Liver (tissue), 9 donors: Measurements from ENCODE around the gene FAM83C. TPM values are rescaled to one million over a fixed set of nuclear protein-coding genes. Genes with fewer than 3 reads are reported as not detected.

ENCODE experiments used
- DNase-seq: peaks from one replicate; pipeline ENCODE4 v3.0.0-alpha.2; 2017; ENCODE audit warnings: low spot score
- H3K27ac ChIP-seq, 2 donors: one replicate each; pipeline ENCODE4 v1.7.0; 2013; ENCODE audit warnings: inconsistent platforms in 2 of 2, low read length in 2 of 2, control low read depth in 1 of 2, low read depth in 1 of 2, mild to moderate bottlenecking in 1 of 2
- H3K27me3 ChIP-seq, 4 donors: one replicate each; pipeline versions ENCODE4 v1.6.1 to v1.7.0; 2013; ENCODE audit warnings: low read length in 3 of 4, inconsistent platforms in 1 of 4, mild to moderate bottlenecking in 1 of 4, moderate library complexity in 1 of 4; ENCODE audit not compliant: control insufficient read depth in 4 of 4, insufficient read depth in 4 of 4
- H3K36me3 ChIP-seq, 4 donors: one replicate each; pipeline versions ENCODE4 v1.6.1 to v1.7.0; 2013; ENCODE audit warnings: low read length in 3 of 4, mild to moderate bottlenecking in 3 of 4, low read depth in 1 of 4, moderate library complexity in 1 of 4; ENCODE audit not compliant: control insufficient read depth in 4 of 4, insufficient read depth in 3 of 4
- H3K4me1 ChIP-seq, 4 donors: one replicate each; pipeline versions ENCODE4 v1.6.1 to v1.7.0; 2013; ENCODE audit warnings: low read length in 3 of 4, mild to moderate bottlenecking in 3 of 4, moderate library complexity in 1 of 4; ENCODE audit not compliant: control insufficient read depth in 4 of 4, insufficient read depth in 4 of 4
- H3K4me3 ChIP-seq, 3 donors: one replicate each; pipeline versions ENCODE4 v1.6.1 to v1.7.0; 2013; ENCODE audit warnings: low read length in 3 of 3, control low read depth in 1 of 3, low read depth in 1 of 3, mild to moderate bottlenecking in 1 of 3
- H3K9ac ChIP-seq, 2 donors: one replicate each; pipeline ENCODE4 v1.7.0; 2013; ENCODE audit warnings: low read length in 2 of 2, mild to moderate bottlenecking in 2 of 2, moderate library complexity in 2 of 2, control low read depth in 1 of 2, low read depth in 1 of 2
- H3K9me3 ChIP-seq, 4 donors: one replicate each; pipeline versions ENCODE4 v1.6.1 to v1.7.0; 2013; ENCODE audit warnings: low read length in 3 of 4; ENCODE audit not compliant: control insufficient read depth in 4 of 4
- EGR1 ChIP-seq, 2 donors: IDR thresholded peaks; 2 replicates each; pipeline ENCODE4 v1.6.1; 2016 to 2018; ENCODE audit warnings: antibody characterized with exemption in 2 of 2, low read depth in 2 of 2
- FOXA1 ChIP-seq: IDR thresholded peaks from 2 replicates; pipeline ENCODE4 v1.6.1; 2016; ENCODE audit warnings: antibody characterized with exemption
- FOXA2 ChIP-seq: IDR thresholded peaks from 2 replicates; pipeline ENCODE4 v1.6.1; 2016; ENCODE audit warnings: antibody characterized with exemption
- GABPA ChIP-seq, 2 donors: IDR thresholded peaks in 1 of 2; conservative IDR thresholded peaks in 1 of 2; 2 replicates each; pipeline ENCODE4 v1.6.1; 2016; ENCODE audit warnings: antibody characterized with exemption in 2 of 2, mild to moderate bottlenecking in 1 of 2, moderate library complexity in 1 of 2
- HNF4A ChIP-seq, 2 donors: conservative IDR thresholded peaks; 2 replicates each; pipeline ENCODE4 v1.6.1; 2016; ENCODE audit warnings: antibody characterized with exemption in 2 of 2, mild to moderate bottlenecking in 2 of 2
- HNF4G ChIP-seq: IDR thresholded peaks from 2 replicates; pipeline ENCODE4 v1.6.1; 2016; ENCODE audit warnings: antibody characterized with exemption
- JUND ChIP-seq, 2 donors: IDR thresholded peaks; 2 replicates each; pipeline ENCODE4 v1.6.1; 2016; ENCODE audit warnings: antibody characterized with exemption in 2 of 2
- RAD21 ChIP-seq, 2 donors: IDR thresholded peaks; 2 replicates each; pipeline ENCODE4 v1.6.1; 2016; ENCODE audit warnings: antibody characterized with exemption in 2 of 2, mild to moderate bottlenecking in 2 of 2
- RXRA ChIP-seq, 2 donors: IDR thresholded peaks; 2 replicates each; pipeline ENCODE4 v1.6.1; 2017 to 2018; ENCODE audit warnings: antibody characterized with exemption in 2 of 2, mild to moderate bottlenecking in 1 of 2
- SP1 ChIP-seq: IDR thresholded peaks from 2 replicates; pipeline ENCODE4 v1.6.1; 2018; ENCODE audit warnings: antibody characterized with exemption, mild to moderate bottlenecking
- TAF1 ChIP-seq: conservative IDR thresholded peaks from 2 replicates; pipeline ENCODE4 v1.6.1; 2016; ENCODE audit warnings: antibody characterized with exemption, mild to moderate bottlenecking
- YY1 ChIP-seq: IDR thresholded peaks from 2 replicates; pipeline ENCODE4 v1.6.1; 2016; ENCODE audit warnings: antibody characterized with exemption, mild to moderate bottlenecking
- WGBS: extraction: QIAGEN DNeasy Blood & Tissue Kit; methylation state at CpG from one replicate; pipeline ENCODE4 v1.1.7; 2013; 5-methylcytosine and 5-hydroxymethylcytosine counted together
- polyA plus RNA-seq, 2 donors: library from polyadenylated mRNA; stranded (reverse) in 1 of 2; unstranded in 1 of 2; fragments of 200-250 nt in 1 of 2; fragments of >200 nt in 1 of 2; fragmentation: Nextera tagmentation in 1 of 2; extraction: Ambion mirVana in 1 of 2; gene quantifications; one replicate each; pipeline versions ENCODE4 v1.2.1 to v1.2.3, GENCODE V29; 2013 to 2015
- total RNA-seq, 2 donors: library from RNA; depleted of rRNA; stranded (reverse); fragments of >200 nt; gene quantifications; one replicate each; pipeline ENCODE4 v1.2.3, GENCODE V29; 2014
- TF ChIP-seq, protein P1 (sequence below): fragments of 150-350 bp; IDR thresholded peaks from 2 replicates; pipeline ENCODE4 v1.5.1; 2017; ENCODE audit warnings: improper control_type of control experiment, low read depth, low read length; ENCODE audit not compliant: missing input control
- TF ChIP-seq, protein P2 (sequence below): IDR thresholded peaks from 2 replicates; pipeline ENCODE4 v1.6.1; 2016; ENCODE audit warnings: antibody characterized with exemption
- TF ChIP-seq, protein P3 (sequence below): IDR thresholded peaks from 2 replicates; pipeline ENCODE4 v1.6.1; 2016; ENCODE audit warnings: antibody characterized with exemption
- TF ChIP-seq, protein P4 (sequence below): IDR thresholded peaks from 2 replicates; pipeline ENCODE4 v1.6.1; 2016; ENCODE audit warnings: antibody characterized with exemption
- TF ChIP-seq, protein P5 (sequence below): IDR thresholded peaks from 2 replicates; pipeline ENCODE4 v1.6.1; 2016; ENCODE audit warnings: antibody characterized with exemption, mild to moderate bottlenecking
- donor health status: healthy.
- donor health status: healthy.
- donor health status: healthy.
- donor health status: healthy.
- donor health status: healthy.

FAM83C gene
- total and polyA plus RNA-seq, 4 donors, result 0.05 TPM; not detected in 3

DNA sequence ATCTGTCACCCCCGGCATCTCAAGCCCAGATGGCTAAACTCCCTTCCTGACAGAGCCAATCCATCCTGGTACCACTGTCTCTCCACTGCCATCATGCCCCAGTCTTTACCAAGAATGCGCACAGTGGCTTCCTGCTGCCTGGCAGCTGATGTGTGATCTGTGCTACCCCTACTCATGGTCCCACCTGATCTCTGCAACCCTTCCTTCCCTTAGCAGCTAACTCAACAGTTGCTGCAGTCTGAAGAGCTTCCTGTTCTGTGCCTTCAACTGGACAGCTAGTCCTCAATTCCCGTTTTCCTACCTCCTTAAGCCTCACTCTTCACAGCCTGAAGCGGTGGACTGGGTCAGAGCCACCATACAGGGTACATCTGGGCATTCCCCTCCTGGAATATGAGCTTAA is 7.6 kb upstream of the FAM83C start (continued):
- TF ChIP-seq, protein P1, sequence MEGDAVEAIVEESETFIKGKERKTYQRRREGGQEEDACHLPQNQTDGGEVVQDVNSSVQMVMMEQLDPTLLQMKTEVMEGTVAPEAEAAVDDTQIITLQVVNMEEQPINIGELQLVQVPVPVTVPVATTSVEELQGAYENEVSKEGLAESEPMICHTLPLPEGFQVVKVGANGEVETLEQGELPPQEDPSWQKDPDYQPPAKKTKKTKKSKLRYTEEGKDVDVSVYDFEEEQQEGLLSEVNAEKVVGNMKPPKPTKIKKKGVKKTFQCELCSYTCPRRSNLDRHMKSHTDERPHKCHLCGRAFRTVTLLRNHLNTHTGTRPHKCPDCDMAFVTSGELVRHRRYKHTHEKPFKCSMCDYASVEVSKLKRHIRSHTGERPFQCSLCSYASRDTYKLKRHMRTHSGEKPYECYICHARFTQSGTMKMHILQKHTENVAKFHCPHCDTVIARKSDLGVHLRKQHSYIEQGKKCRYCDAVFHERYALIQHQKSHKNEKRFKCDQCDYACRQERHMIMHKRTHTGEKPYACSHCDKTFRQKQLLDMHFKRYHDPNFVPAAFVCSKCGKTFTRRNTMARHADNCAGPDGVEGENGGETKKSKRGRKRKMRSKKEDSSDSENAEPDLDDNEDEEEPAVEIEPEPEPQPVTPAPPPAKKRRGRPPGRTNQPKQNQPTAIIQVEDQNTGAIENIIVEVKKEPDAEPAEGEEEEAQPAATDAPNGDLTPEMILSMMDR, result no peak
- no peak for TF ChIP-seq HNF4G
- TF ChIP-seq SP1, result no peak

DNA sequence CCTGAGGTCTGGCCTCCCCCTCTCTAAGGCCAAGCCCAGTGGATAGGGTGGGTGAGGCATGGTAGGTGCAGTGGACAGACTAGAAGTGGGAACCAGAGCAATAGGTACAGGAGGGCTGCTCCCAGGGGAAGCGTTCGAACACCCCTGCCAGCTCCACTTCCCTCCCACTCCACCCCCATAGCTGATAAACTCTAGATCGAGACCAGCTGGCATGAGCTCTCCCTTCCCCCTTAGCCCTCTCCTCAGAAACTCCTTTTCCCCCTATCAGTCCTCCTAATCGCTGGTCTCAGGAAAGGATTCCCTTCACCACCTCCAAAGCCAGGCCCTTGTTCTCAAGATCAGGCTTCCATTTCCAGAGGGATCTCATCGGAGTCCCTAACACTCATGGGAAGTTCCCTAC is 6.0 kb upstream of the FAM83C start:
- no peaks in the 10 kb centered on the region for H3K27me3 ChIP-seq
- no peak overlapping the region for H3K4me3 ChIP-seq
- H3K27ac ChIP-seq, result no peak overlapping the region
- WGBS, result 79% methylated on average over 5 of the region's 5 CpGs
- H3K4me1 ChIP-seq, result no peaks in the 10 kb centered on the region
- no peak for TF ChIP-seq SP1
- no peak for TF ChIP-seq GABPA (IDR thresholded peaks at IDR 0.05 in 1 of 2, conservative IDR thresholded peaks at IDR 0.05 in 1 of 2)
- no peak for TF ChIP-seq YY1
- no peak for TF ChIP-seq RAD21 (IDR thresholded peaks at IDR 0.05)
- no peak for TF ChIP-seq HNF4A (conservative IDR thresholded peaks at IDR 0.05)
- TF ChIP-seq TAF1, result no peak
- no peak for TF ChIP-seq JUND (IDR thresholded peaks at IDR 0.05)
- TF ChIP-seq, protein P2, sequence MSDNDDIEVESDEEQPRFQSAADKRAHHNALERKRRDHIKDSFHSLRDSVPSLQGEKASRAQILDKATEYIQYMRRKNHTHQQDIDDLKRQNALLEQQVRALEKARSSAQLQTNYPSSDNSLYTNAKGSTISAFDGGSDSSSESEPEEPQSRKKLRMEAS, result no peak
- no peak for TF ChIP-seq RXRA (IDR thresholded peaks at IDR 0.05)
- no peaks in the 10 kb centered on the region for H3K9me3 ChIP-seq
- H3K36me3 ChIP-seq, result no peaks in the 10 kb centered on the region
- no peak overlapping the region for H3K9ac ChIP-seq
- no peak for DNase-seq

DNA sequence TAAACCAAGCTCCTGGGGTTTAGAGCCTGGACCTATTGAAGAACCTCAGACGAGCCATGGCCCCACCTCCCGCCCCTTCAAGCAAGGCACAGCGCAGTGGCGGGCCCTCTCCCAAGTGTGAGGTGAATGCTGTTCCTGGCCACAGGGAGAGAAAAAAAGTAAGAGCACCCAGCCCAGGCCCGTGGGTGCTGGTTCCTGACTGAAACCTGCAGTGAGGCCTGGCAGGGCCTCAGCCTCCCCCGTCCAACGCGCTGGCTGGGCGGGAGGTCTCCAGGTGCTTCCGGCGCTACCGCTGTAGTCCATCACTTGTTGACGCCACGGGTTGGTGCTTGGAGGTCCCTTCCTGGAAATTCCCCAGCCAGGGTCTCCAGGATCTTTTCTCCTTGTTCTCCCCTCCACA is 5.5 kb upstream of the FAM83C start:
- no peaks in the 10 kb centered on the region for H3K9me3 ChIP-seq
- H3K4me3 ChIP-seq, result no peak overlapping the region
- no peak for DNase-seq
- no peaks in the 10 kb centered on the region for H3K4me1 ChIP-seq
- H3K27me3 ChIP-seq, result no peaks in the 10 kb centered on the region
- H3K27ac ChIP-seq, result no peak overlapping the region
- H3K36me3 ChIP-seq, result no peaks in the 10 kb centered on the region
- 93% methylated on average over 14 of the region's 14 CpGs for whole genome bisulfite sequencing
- H3K9ac ChIP-seq, result no peak overlapping the region
- TF ChIP-seq FOXA2 (no peak), EGR1 (IDR thresholded peaks at IDR 0.05; ENCODE audit: low read depth in 2 of 2) (no peak), FOXA1 (no peak), GABPA (IDR thresholded peaks at IDR 0.05 in 1 of 2, conservative IDR thresholded peaks at IDR 0.05 in 1 of 2) (no peak), HNF4G (no peak), RXRA (IDR thresholded peaks at IDR 0.05) (no peak)
- TF ChIP-seq, protein P3, sequence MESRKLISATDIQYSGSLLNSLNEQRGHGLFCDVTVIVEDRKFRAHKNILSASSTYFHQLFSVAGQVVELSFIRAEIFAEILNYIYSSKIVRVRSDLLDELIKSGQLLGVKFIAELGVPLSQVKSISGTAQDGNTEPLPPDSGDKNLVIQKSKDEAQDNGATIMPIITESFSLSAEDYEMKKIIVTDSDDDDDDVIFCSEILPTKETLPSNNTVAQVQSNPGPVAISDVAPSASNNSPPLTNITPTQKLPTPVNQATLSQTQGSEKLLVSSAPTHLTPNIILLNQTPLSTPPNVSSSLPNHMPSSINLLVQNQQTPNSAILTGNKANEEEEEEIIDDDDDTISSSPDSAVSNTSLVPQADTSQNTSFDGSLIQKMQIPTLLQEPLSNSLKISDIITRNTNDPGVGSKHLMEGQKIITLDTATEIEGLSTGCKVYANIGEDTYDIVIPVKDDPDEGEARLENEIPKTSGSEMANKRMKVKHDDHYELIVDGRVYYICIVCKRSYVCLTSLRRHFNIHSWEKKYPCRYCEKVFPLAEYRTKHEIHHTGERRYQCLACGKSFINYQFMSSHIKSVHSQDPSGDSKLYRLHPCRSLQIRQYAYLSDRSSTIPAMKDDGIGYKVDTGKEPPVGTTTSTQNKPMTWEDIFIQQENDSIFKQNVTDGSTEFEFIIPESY, result no peak
- TF ChIP-seq, protein P4, sequence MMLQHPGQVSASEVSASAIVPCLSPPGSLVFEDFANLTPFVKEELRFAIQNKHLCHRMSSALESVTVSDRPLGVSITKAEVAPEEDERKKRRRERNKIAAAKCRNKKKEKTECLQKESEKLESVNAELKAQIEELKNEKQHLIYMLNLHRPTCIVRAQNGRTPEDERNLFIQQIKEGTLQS, result no peak
- TF ChIP-seq, protein P1, result no peak
- TF ChIP-seq, protein P5, sequence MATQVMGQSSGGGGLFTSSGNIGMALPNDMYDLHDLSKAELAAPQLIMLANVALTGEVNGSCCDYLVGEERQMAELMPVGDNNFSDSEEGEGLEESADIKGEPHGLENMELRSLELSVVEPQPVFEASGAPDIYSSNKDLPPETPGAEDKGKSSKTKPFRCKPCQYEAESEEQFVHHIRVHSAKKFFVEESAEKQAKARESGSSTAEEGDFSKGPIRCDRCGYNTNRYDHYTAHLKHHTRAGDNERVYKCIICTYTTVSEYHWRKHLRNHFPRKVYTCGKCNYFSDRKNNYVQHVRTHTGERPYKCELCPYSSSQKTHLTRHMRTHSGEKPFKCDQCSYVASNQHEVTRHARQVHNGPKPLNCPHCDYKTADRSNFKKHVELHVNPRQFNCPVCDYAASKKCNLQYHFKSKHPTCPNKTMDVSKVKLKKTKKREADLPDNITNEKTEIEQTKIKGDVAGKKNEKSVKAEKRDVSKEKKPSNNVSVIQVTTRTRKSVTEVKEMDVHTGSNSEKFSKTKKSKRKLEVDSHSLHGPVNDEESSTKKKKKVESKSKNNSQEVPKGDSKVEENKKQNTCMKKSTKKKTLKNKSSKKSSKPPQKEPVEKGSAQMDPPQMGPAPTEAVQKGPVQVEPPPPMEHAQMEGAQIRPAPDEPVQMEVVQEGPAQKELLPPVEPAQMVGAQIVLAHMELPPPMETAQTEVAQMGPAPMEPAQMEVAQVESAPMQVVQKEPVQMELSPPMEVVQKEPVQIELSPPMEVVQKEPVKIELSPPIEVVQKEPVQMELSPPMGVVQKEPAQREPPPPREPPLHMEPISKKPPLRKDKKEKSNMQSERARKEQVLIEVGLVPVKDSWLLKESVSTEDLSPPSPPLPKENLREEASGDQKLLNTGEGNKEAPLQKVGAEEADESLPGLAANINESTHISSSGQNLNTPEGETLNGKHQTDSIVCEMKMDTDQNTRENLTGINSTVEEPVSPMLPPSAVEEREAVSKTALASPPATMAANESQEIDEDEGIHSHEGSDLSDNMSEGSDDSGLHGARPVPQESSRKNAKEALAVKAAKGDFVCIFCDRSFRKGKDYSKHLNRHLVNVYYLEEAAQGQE, result no peak
